H1 (cell line): Measurements from ENCODE around the gene TUBB1. TPM values are rescaled to one million over a fixed set of nuclear protein-coding genes. Genes with fewer than 3 reads are reported as not detected.

Experiments used
- EZH2 ChIP-seq: fragments of 200-600 bp; sonication (generic); IDR thresholded peaks from 2 replicates; pipeline ENCODE4 v1.7.1; 2012; ENCODE audit warnings: low read depth, mild to moderate bottlenecking, moderate library complexity, low read length, inconsistent platforms; ENCODE audit not compliant: severe bottlenecking
- KDM1A ChIP-seq: fragments of 200-600, 300-600 bp; sonication (generic); IDR thresholded peaks from 2 replicates; pipeline ENCODE4 v1.7.1; 2016; ENCODE audit warnings: mild to moderate bottlenecking, low read length, borderline replicate concordance
- KDM5A ChIP-seq: fragments of 200-600 bp; IDR thresholded peaks from 2 replicates; pipeline ENCODE4 v1.7.1; 2012; ENCODE audit warnings: mild to moderate bottlenecking, low read length, inconsistent platforms, mixed read lengths
- polyA plus RNA-seq, 7 experiments: library from polyadenylated mRNA; depleted of rRNA in 3 of 7; stranded (reverse) in 5 of 7; unstranded in 2 of 7; fragments of >200 nt in 5 of 7; fragments of 200-250 nt in 2 of 7; gene quantifications; 1 replicate in 5 of 7; 2 replicates in 1 of 7; 4 replicates in 1 of 7; pipeline versions ENCODE4 v1.2.1 to v1.2.3, GENCODE V29; 2011 to 2013; ENCODE audit warnings: missing spikeins in 2 of 7, mixed read lengths in 2 of 7
- total RNA-seq: library from RNA; stranded (reverse); fragmentation: NEBNext Ultra II Directional; extraction: Animal tissue kit (Norgen Biotek cat#: 25700); gene quantifications from 2 replicates; pipeline ENCODE4 v1.2.1, GENCODE V29; 2021
- TF ChIP-seq, protein P1 (sequence below): IDR thresholded peaks from 2 replicates; pipeline ENCODE4 v1.6.1; 2012; ENCODE audit warnings: inconsistent platforms

The TUBB1 gene
- total and polyA plus RNA-seq, 2 of the 8 experiments (the other 6 are each of a cell fraction or from before 2014, with no cell fraction given), result not detected

DNA sequence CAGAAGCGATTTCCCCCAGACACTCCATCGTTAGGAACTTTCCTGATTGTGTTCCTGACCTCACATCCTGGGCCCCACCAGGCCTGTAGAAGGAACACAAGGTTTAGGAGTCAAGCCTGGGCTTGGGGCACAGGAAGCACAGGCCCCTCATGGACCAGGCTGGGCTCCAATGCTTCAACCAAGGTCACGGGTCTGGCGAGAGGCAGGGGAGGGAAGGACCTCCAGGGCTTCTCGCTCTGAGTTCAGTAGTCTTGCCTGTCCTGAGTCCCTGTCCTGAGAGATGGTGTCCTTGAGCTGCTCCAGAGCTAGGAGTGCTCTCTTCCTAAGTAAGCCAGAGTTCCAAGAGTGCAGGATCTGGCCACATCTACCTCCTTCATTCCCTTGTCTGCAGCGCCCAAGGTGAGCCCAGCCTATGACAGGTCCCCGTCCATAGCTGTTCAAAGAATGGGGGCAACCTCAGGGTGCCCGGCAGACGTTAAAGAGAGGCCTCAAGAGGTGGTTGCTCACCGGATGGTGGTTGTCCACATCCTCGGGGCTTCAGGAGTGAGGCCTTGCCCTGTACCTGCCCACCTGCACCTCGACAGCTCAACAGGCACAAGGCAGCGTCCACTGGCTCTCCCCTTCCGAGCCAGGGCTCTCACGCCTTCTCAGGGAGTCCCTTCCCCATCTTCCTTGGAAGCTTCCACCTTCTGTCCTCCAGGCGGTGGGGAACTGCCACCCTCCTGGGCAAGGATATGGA is 1.6 kb upstream of the TUBB1 start (continued):
- TF ChIP-seq, protein P1, sequence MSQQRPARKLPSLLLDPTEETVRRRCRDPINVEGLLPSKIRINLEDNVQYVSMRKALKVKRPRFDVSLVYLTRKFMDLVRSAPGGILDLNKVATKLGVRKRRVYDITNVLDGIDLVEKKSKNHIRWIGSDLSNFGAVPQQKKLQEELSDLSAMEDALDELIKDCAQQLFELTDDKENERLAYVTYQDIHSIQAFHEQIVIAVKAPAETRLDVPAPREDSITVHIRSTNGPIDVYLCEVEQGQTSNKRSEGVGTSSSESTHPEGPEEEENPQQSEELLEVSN, result no peak
- TF ChIP-seq KDM5A, result no peak
- no peak for TF ChIP-seq KDM1A
- no peak for TF ChIP-seq EZH2
